SK-N-SH treated with all-trans-retinoic acid at 6 μM for 48 hours (cell line): ENCODE measurements around the gene GSS.

Source experiments
- ARNTL ChIP-seq: fragments of 450-650 bp; formaldehyde crosslinking; IDR thresholded peaks from 2 replicates; pipeline ENCODE4 v1.5.0; 2020; ENCODE audit warnings: low read depth, mild to moderate bottlenecking, moderate library complexity, borderline replicate concordance
- CREB5 ChIP-seq: fragments of 250-450 bp; sonication (Bioruptor Pico); IDR thresholded peaks from 2 replicates; pipeline ENCODE4 v1.5.1; 2020; ENCODE audit warnings: low read depth, mild to moderate bottlenecking, moderate library complexity
- CSRNP3 ChIP-seq: fragments of 250-450 bp; sonication (Bioruptor Pico); IDR thresholded peaks from 2 replicates; pipeline ENCODE4 v1.5.1; 2021; ENCODE audit warnings: mild to moderate bottlenecking, moderate library complexity
- PATZ1 ChIP-seq: fragments of 250-450 bp; sonication (Bioruptor Pico); IDR thresholded peaks from 2 replicates; pipeline ENCODE4 v1.8.0; 2020; ENCODE audit warnings: mild to moderate bottlenecking, moderate library complexity, borderline replicate concordance
- PPARA ChIP-seq: fragments of 250-450 bp; sonication (Bioruptor Pico); IDR thresholded peaks from 2 replicates; pipeline ENCODE4 v1.5.0; 2020; ENCODE audit warnings: mild to moderate bottlenecking, borderline replicate concordance
- TOX ChIP-seq: fragments of 250-450 bp; sonication (Bioruptor Pico); IDR thresholded peaks from 2 replicates; pipeline ENCODE4 v1.8.0; 2021; ENCODE audit warnings: mild to moderate bottlenecking, moderate library complexity, borderline replicate concordance
- ZFP30 ChIP-seq: fragments of 450-650 bp; formaldehyde crosslinking; IDR thresholded peaks from 2 replicates; pipeline ENCODE4 v1.5.0; 2022; ENCODE audit warnings: mild to moderate bottlenecking, moderate library complexity

GRCh38 chr20:34997774-34998173, 42.2 kb upstream of the GSS start:
- no peak for TF ChIP-seq TOX (CRISPR knock-in tag)
- no peak for TF ChIP-seq CREB5 (CRISPR knock-in tag)
- no peak for TF ChIP-seq PPARA
- no peak for TF ChIP-seq ARNTL (CRISPR knock-in tag)
- no peak for TF ChIP-seq ZFP30 (CRISPR knock-in tag)
- no peak for TF ChIP-seq PATZ1 (CRISPR knock-in tag)
- no peak for TF ChIP-seq CSRNP3 (CRISPR knock-in tag)
